ENCODE results near the gene ANKRD22.
"Not testable (repeated sequence)": the region's sequence is repeated elsewhere in the genome, so short reads cannot be mapped to it uniquely, and the experiment has no call there.

The ANKRD22 gene

GRCh38 chr10:88877298-88877697 lies 25.7 kb upstream of the ANKRD22 start:
- no peak for DNase-seq

- no peak for DNase-seq
Measured at GRCh38 chr10:88875081-88875480, 23.4 kb upstream of the ANKRD22 start.

GRCh38 chr10:88874281-88874680 lies 22.6 kb upstream of the ANKRD22 start:
- no peak for DNase-seq

- DNase-seq: no peak
Measured at GRCh38 chr10:88873757-88874156, 22.1 kb upstream of the ANKRD22 start.

GRCh38 chr10:88870089-88870488 lies 18.4 kb upstream of the ANKRD22 start:
- peak in 1 of 2 experiments; percentile 16 for DNase-seq

- no peak for DNase-seq
Measured at GRCh38 chr10:88866454-88866853, 14.8 kb upstream of the ANKRD22 start.

DNA sequence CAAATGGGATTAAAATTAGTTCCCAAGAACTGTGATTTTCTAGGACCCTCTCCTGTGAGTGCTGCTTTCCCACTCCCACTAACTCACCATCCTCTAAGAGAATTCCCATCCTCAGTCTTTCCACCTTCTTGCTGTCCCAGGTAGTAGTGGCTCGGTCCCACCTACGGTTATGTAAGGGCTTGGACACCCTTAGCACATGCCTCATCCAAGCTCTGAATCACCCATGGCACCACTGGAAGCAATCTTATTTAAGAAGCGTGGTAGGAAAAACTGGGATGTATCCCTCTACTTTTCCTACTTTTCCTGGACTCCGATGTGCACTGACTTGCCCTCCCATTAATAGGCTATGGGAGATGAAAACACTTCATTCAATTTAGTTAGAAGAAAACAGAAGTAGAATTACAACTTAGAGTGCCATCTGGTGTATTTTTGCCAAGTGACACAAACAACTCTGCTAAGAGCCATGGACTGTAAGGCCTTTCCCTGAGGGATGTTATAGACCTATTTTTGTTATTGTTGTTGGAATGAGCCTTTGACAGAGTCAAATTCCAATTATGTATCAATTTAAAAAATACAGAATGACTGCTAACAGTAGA lies 13.7 kb upstream of the ANKRD22 start:
- peak in 1 of 2 experiments; percentile 2 for DNase-seq

DNA sequence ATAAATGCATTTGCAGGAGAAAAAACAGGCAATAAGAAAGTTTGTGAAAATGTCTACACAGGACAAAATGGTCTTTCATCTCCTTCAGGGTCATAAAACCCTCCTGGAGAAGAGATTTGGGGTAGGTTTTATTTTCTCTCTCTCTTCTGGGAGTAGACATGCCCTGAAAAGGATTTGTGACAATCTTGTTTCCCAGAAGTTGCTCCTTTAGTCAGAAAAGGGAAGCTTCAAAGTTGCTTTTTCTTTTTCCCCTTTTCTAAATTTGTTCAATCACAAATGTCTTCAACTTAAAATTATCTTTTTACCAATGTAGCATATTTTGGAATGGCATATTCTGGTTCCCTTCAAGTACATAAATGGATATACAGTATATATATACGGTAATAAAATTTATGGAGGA lies 9.4 kb upstream of the ANKRD22 start:
- DNase-seq: no peak

DNA sequence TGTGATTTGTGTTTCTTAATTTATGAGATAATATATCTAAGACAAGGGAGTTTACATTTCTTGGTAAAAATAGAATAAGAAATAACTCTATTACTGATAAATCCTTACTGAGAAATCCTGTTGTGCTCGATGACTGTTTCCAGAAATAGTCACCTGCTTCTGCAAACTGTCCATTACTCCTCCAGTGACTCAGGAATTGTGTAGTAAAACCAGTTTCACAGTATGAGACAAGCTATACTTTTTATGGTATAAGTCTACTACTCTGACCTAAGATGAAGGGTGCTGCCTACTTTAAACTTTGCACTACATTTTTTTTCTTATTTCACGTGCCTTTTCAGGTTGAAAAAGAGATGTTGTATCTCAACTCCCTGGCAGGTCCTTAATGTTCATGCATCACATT lies 6.8 kb upstream of the ANKRD22 start:
- DNase-seq: no peak

- DNase-seq: no peak
Measured at GRCh38 chr10:88857831-88858230, 6.2 kb upstream of the ANKRD22 start.

- DNase-seq: no peak
Measured at GRCh38 chr10:88854684-88855083, 3.0 kb upstream of the ANKRD22 start.

DNA sequence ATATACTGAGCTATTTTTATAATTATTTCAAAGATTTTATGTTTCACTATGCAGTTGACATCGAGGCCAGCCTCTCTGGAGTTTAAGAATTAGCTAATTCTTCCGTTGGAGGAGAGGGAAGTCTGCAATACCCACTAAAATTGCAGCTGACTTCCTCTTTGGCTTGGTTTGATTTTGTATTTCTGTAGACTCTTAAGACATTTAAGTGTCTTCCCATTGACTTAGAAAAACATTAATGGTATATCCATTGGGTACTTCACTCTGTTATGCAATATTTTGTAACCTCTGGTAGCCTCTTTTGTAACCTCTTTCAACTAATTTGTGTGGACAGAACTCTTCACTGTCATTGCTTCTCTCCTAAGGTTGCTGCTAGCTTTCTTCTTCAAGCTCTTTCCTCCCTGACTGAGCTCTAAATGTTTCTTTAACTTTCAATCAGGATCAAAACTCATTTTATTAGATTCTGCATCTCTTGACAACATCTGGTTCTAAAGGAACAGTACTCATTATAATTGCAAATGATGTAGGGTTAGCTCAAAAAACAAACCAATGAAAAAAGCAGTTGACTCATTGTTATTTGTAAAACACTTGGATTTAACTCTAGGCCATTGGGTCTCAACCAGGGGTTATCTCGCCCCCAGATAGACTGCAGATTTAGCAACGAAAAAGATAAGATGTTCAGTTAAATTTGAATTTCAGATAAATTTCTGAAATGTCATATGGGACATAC lies 1.7 kb upstream of the ANKRD22 start:
- DNase-seq: no peak

DNA sequence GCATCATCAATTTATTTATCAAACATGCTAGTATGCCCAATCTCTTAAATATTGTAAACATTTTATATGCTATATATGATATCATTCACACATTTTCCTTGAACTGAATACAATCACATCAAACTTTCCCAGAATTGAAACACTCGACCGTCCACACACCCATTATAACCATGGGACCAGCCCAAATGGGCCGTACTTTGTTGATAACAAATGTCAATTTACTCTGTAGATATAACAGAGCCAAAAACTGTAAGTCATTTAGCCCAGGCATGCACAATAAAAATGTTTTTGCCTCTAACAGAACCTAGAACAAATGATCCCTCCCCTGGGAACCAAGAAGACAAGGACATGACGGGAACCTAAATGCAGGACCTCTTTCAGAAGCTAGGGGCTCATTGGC lies 683 bp upstream of the ANKRD22 start:
- DNase-seq: no peak

DNA sequence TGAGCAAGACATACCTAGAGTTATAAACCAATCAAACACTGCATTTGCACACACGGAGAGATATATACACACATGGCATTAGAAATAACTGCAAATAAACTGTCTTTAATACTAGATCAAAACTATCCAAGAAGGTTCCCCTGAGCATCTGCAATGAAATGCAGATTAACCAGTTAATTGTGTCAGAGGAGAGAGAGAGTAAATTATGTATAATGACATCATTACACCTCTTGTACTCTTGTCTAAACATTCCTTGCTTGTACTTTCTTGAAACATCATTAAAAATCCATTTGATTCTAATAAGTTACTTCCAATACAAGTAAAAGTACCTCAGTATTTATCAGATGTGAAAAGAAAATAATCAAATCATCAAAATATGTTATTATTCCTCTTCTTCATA lies 932 bp downstream of the ANKRD22 start:
- no peak for DNase-seq

- no peak for DNase-seq
Measured at GRCh38 chr10:88849234-88849633, 2.4 kb downstream of the ANKRD22 start.

DNA sequence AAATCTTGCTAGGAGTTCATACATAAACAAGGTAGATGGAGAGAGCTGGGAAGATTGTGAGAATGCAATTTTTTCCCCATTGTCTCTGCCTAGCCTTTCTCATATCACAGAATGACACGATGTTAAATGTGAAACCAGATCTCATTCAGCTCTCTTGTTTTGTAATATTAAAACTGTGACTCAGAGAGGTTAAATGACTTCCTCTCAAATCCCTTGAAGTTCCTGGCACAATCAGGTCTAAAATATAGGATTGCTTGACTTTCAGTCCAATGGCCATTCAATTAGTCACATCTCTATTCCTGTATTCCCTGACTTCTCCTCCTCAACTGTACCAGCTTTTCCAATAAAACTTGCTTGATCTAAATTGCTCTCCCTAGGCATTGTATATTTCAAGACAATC lies 3.1 kb downstream of the ANKRD22 start:
- DNase-seq: no peak

- no peak for DNase-seq
Measured at GRCh38 chr10:88843171-88843570, 8.5 kb downstream of the ANKRD22 start.

GRCh38 chr10:88841316-88842111 lies 10.1 kb downstream of the ANKRD22 start:
- no peak for DNase-seq

- no peak for DNase-seq
Measured at GRCh38 chr10:88840881-88841280, 10.8 kb downstream of the ANKRD22 start.

DNA sequence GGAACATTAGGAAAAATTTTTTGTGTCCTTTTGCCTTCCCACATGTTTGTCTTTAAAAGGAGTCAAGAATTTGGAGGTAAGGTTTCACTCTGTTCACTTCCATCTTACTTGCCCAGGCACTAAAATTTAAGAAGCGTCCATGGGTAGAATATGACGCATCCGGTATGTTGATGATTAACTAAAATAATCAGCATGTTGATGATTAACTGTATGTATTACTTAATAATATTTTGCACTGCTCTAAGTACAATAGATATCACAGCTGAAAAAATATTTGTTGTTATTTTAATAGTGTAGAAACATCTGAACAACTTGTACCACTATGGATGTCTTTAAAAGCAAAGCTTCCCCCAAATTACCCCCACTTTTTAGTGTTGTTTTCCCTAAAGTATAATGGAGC lies 11.5 kb downstream of the ANKRD22 start:
- DNase-seq: no peak

DNA sequence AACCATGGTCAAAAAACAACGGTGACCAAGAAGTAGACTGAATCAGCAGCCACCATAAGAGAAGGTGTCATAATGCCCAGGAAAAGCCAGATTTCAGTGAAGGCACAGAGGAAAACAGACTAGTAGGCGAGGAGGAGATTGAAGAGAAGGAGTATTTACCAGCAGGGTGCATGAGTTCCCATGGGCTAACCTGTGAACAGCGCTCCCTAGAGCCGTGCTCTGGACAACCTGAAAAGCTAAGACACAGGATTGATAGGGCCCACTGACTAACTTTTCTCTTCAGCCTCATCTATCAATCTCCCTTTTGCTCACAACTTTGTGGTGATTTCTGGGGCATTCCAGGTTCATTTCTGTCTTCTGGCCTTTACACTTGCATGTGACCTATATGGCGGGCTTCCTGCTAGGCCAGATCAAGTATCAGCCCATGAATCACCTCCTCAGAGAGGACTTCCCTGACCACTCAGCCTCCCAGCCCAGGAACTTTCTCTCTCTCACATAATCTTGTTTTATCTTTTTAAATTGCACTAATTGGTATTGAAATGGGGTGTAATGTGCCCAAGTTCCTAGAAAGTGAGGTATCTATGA lies 12.8 kb downstream of the ANKRD22 start:
- DNase-seq: no peak

DNA sequence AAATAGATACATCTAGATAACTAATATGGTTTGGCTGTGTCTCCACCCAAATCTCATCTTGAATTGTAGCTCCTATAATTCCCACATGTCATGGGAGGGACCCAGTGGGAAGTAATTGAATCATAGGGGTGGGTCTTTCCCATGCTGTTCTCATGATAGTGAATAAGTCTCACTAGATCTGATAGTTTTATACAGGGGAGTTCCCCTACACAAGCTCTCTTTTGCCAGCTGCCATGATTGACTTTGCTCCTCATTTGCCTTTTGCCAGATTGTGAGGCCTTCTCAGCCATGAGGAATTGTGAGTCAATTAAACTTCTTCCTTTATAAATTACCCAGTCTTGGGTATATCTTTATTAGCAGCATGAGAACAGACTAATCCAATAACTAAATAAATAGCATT lies 14.0 kb downstream of the ANKRD22 start:
- DNase-seq: not testable (repeated sequence)

- no peak for DNase-seq
Measured at GRCh38 chr10:88835910-88836221, 15.8 kb downstream of the ANKRD22 start.

All from NCI-H526 (cell line).